GM06990 (cell line): ENCODE measurements around the gene ABCA12.

Source experiments
- DNase-seq: peaks from one replicate; pipeline ENCODE4 v3.0.0-alpha.2; 2011; ENCODE audit not compliant: insufficient read length; ENCODE audit errors: extremely low read depth
- H3K27me3 ChIP-seq: replicated peaks from 2 replicates; pipeline ENCODE4 v1.6.0; 2011; ENCODE audit warnings: low read length; ENCODE audit not compliant: control insufficient read depth, insufficient read depth
- H3K36me3 ChIP-seq: 2 replicates; pipeline ENCODE4 v1.5.1; 2011; ENCODE audit warnings: low read length; ENCODE audit not compliant: control insufficient read depth, insufficient read depth
- H3K4me3 ChIP-seq: replicated peaks from 2 replicates; pipeline ENCODE4 v1.5.1; 2011; ENCODE audit warnings: low read depth, mild to moderate bottlenecking, control low read depth, low read length
- TF ChIP-seq, protein P1 (sequence below): IDR thresholded peaks from 2 replicates; pipeline ENCODE4 v1.5.1; 2011; ENCODE audit warnings: low read length, control low read depth, mild to moderate bottlenecking, inconsistent platforms; ENCODE audit not compliant: insufficient read depth, poor library complexity, severe bottlenecking

Gene ABCA12

DNA sequence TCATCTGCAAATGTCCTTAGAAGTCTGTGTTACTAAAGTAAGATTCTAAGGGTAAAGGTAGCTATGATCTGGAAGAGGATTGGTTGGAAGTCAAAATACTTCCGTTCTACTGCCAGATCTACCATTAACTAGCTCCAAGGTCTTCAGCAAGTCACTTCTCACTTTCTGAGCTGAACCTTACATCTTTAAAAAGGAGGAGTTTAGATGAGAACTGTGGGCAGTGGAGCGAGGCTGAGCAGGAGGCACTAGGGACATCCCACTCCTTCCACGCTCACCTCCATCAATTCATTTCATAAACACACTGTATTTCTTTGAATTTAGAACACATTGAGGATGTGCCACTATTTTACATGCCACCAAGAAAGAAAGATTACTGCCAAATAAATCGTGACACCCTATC is 143.0 kb downstream of the ABCA12 start:
- TF ChIP-seq, protein P1, sequence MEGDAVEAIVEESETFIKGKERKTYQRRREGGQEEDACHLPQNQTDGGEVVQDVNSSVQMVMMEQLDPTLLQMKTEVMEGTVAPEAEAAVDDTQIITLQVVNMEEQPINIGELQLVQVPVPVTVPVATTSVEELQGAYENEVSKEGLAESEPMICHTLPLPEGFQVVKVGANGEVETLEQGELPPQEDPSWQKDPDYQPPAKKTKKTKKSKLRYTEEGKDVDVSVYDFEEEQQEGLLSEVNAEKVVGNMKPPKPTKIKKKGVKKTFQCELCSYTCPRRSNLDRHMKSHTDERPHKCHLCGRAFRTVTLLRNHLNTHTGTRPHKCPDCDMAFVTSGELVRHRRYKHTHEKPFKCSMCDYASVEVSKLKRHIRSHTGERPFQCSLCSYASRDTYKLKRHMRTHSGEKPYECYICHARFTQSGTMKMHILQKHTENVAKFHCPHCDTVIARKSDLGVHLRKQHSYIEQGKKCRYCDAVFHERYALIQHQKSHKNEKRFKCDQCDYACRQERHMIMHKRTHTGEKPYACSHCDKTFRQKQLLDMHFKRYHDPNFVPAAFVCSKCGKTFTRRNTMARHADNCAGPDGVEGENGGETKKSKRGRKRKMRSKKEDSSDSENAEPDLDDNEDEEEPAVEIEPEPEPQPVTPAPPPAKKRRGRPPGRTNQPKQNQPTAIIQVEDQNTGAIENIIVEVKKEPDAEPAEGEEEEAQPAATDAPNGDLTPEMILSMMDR: no peak
- no peak overlapping the region for H3K4me3 ChIP-seq
- H3K36me3 ChIP-seq: no peaks in the 10 kb centered on the region
- DNase-seq: peak; percentile 35
- H3K27me3 ChIP-seq: no peaks in the 10 kb centered on the region

DNA sequence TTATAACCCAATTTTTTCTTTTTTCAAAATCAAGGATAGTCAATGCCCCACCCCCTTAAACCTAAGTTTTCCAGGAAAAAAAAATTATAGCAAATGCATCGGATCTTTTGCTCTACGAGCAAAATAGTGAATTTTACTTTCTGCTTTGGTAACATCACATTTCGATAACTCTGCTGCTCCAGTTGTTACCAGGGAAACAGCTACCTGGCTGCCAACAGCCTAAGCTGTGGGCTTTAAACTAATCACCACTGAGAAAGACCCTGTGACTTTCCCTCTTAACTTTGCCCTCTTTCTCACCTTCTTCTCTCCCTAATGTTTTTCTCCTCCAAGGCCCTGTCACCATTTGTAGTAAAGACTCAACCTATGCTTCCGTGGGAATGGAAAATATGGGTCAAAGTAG is 145.5 kb downstream of the ABCA12 start:
- Histone ChIP-seq H3K27me3 (no peaks in the 10 kb centered on the region), H3K36me3 (no peaks in the 10 kb centered on the region), H3K4me3 (no peak overlapping the region)
- no peak for DNase-seq
- TF ChIP-seq, protein P1: no peak

DNA sequence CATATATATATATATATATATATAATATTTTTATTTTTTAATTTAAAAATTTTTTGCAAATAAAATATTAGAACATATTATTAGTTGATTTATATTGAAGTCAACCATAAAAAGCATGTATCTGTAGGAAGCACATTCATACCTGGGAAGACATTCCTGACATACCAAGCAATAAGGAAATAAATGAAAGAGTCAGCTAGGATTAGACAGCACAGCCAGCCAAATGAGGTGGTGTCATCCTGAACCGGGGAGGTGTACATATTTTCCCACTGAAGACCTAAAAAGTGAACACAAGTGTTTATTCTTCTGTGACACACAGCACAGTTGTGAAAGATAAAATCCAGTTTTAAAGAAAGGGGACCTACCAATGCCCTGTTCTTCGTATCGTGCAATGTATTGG is 149.2 kb downstream of the ABCA12 start:
- Histone ChIP-seq H3K4me3 (no peak overlapping the region), H3K27me3 (no peaks in the 10 kb centered on the region), H3K36me3 (no peaks in the 10 kb centered on the region)
- no peak for DNase-seq
- TF ChIP-seq, protein P1: no peak

DNA sequence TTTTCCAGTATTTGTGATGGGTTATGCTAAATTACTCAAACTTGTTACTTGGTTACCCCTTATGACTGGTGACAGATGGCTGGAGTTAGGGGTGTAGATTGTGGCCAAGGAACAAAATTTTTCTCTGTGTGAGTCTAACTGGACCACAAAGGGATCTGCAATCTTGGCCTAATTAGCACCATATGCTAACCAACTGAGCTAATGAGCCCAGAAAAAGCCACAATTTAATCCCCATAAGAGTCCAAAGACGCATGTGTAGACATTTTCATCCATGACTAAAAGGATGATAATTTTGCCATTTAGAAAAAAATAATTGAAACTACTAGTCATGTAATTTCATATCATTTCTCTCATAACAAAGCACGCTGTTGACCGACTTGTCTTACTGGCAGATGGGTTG is 151.2 kb downstream of the ABCA12 start:
- no peak for DNase-seq
- no peaks in the 10 kb centered on the region for H3K27me3 ChIP-seq
- no peak overlapping the region for H3K4me3 ChIP-seq
- TF ChIP-seq, protein P1: no peak
- H3K36me3 ChIP-seq: no peaks in the 10 kb centered on the region; the same call in 1 of the 2 replicates

DNA sequence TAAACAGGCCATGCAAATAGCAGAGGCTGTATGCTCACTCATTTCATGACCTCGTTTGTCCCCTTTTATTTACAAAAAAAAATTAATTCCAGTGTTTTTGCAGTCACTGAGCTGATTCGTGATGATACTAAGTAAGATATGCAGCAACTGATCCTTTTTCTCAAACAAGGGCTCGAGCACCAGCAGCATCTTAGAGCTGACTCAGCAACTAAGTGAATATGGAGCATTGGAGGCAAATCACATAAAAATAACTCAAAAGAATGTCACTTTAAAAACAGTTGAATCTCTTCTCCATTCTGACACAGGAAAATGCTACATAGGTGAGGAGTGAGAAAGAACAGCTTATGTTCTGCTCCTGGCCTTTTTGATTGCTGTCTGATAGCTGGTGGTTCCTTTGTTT is 152.8 kb downstream of the ABCA12 start:
- TF ChIP-seq, protein P1: no peak
- Histone ChIP-seq H3K4me3 (no peak overlapping the region), H3K27me3 (no peaks in the 10 kb centered on the region), H3K36me3 (no peaks in the 10 kb centered on the region; the same call in 1 of the 2 replicates)
- DNase-seq: no peak

DNA sequence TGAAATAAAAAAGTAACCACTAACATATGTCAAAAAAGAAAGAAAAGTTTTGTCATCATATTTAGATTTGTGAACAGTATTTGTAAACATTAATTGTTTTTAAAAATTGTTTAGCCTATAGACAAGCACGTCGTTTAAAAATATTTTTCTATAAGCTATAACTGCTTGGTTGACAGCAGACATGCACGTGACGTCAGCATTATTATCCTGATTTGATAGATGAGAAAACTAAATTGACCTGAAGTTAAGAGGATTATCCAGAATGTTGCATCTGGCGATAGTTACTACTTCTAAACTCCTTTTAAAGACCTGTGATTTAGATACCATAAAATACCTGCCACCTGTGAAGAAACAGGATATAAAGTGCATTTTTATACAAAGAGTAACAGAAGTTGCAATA is 172.0 kb downstream of the ABCA12 start:
- TF ChIP-seq, protein P1: no peak

More for the DNA sequence above, 172.0 kb downstream of the ABCA12 start:
- DNase-seq: no peak
- Histone ChIP-seq H3K36me3 (no peaks in the 10 kb centered on the region), H3K4me3 (no peak overlapping the region), H3K27me3 (no peaks in the 10 kb centered on the region)
